ENCODE data around the gene ANTKMT. TPM values are rescaled to one million over a fixed set of nuclear protein-coding genes. Genes with fewer than 3 reads are reported as not detected.

ANTKMT gene
- total and polyA plus RNA-seq, 2 of the 8 experiments (the other 6 are each of a cell fraction or from before 2014, with no cell fraction given): 26.5 to 26.6 TPM

DNA sequence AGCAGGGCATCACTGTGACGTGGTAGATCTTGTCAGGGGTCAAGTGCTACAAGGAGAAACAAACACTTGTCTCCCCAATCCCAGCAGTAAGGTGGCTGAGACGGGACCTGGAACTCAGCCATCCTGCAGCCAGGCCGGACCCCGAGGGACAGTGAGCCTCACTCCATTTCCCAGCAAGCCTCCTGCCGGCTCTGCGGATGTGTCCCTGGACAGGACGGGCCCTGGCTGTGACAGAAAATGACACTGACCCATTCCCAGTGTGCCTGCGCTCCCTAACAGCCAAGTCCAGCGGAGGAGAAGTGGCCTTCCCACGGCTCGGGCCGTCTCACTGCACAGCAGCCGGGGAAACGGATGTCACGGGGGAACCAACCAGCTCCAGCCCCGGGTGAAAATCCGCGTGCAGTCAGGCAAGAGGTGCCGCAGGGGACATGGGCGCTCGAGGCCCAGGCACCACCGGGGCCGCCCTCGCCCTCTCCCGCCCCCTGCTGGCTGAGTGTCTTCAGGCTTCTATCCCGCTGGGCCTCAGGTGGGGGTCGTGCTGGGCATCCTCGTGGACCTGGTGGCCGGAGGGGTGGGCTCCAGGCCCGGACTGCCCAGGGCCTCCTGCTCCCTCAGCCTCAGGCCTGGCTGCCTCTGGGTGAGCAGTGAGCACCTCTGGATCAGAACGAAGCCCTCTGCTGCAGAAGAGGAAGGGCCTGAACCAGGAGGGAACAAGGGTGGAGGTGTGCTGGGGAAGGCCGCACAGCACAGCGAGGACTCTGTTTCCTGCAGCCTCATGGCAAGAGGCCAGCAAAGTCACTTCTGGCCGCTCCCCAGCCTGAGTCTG, 12.6 kb downstream of the ANTKMT start:
- Histone ChIP-seq H3K14ac (ENCODE audit: insufficient read length) (no peak overlapping the region), H3K27me3 (replicated peaks in 1 of 4; ENCODE audit: control insufficient read depth in 3 of 4, extremely low read depth in 1 of 4, insufficient read depth in 3 of 4, low read length in 3 of 4) (no peaks in the 10 kb centered on the region), H3K4me1 (replicated peaks in 1 of 4; ENCODE audit: control insufficient read depth in 3 of 4, insufficient read depth in 4 of 4, low read length in 3 of 4) (peaks cover 0 to 2% (median 0%) of the 10 kb centered on the region in 4 experiments; a peak in 2 of 7 replicates), H3K23me2 (ENCODE audit: low read depth, low read length) (peaks cover 3% of the 10 kb centered on the region; the same call in 1 of the 2 replicates), H4K5ac (ENCODE audit: insufficient read length, low read depth, low read length) (no peak overlapping the region), H4K91ac (replicated peaks; ENCODE audit: insufficient read length, low read length) (no peak overlapping the region), H3K18ac (ENCODE audit: extremely low read depth, low read length) (no peak overlapping the region), H3K4ac (replicated peaks; ENCODE audit: insufficient read length, low read depth, low read length) (no peak overlapping the region), H2BK15ac (ENCODE audit: low read length) (no peak overlapping the region), H2AK5ac (ENCODE audit: low read depth, low read length) (no peak overlapping the region), H3K9ac (replicated peaks in 1 of 4; ENCODE audit: extremely low read depth in 1 of 4, low read depth in 3 of 4, low read length in 3 of 4) (no peak overlapping the region), H4K8ac (ENCODE audit: extremely low read depth, insufficient read depth, low read length) (no peak overlapping the region; the same call in none of the 2 replicates), H3K36me3 (ENCODE audit: control insufficient read depth in 2 of 4, insufficient read depth in 4 of 4, low read length in 3 of 4) (peaks cover 0 to 3% (median 2%) of the 10 kb centered on the region in 4 experiments; a peak in 2 of 8 replicates), H4K20me1 (replicated peaks in 1 of 2; ENCODE audit: control insufficient read depth in 1 of 2, insufficient read depth in 2 of 2, low read length in 2 of 2) (peaks cover 2 to 11% of the 10 kb centered on the region in 2 experiments), H2BK5ac (ENCODE audit: low read depth, low read length) (0 out of 2 replicates have a peak overlapping the region, but pooled peaks have one; percentile 60), H3K27ac (ENCODE audit: low read depth, low read length) (no peak overlapping the region), H3K79me2 (ENCODE audit: control insufficient read depth in 1 of 2, insufficient read depth in 2 of 2, low read length in 2 of 2) (no peaks in the 10 kb centered on the region), H3K56ac (replicated peaks; ENCODE audit: insufficient read length, low read depth, low read length) (no peak overlapping the region), H2BK12ac (ENCODE audit: low read depth, low read length) (no peak overlapping the region), H2AFZ (ENCODE audit: low read length) (no peak overlapping the region), H3K9me3 (ENCODE audit: insufficient read depth in 2 of 2, low read depth in 1 of 2, low read length in 1 of 2) (no peaks in the 10 kb centered on the region), H3K4me2 (ENCODE audit: insufficient read depth in 1 of 2, low read depth in 2 of 2, low read length in 2 of 2) (no peak overlapping the region), H3K23ac (ENCODE audit: insufficient read length) (no peak overlapping the region), H3K4me3 (ENCODE audit: extremely low read depth in 1 of 4, insufficient read depth in 2 of 4, low read depth in 3 of 4, low read length in 4 of 4) (no peak overlapping the region), H3K79me1 (ENCODE audit: low read depth, low read length) (no peaks in the 10 kb centered on the region), H2BK20ac (ENCODE audit: low read length) (no peak overlapping the region), H2BK120ac (replicated peaks; ENCODE audit: low read depth, low read length) (no peak overlapping the region)
- CTCF ChIA-PET (ENCODE audit: partially characterized antibody): interaction anchor here (0.7 to 35.8 kb wide), 10 partner anchors 3 to 378 kb away, joined by 3 to 977 read pairs (median 9); partner anchors contain the start of genes ANTKMT, CCDC78, CHTF18 and CIAO3
- WGBS, 2 experiments (ENCODE audit: extremely low coverage in 1 of 2, insufficient coverage in 1 of 2, insufficient read length in 1 of 2, insufficient replicate concordance in 2 of 2, low coverage in 1 of 2, low lambda C conversion rate in 2 of 2, missing lambda C conversion rate in 1 of 2): 88% methylated on average over 27 of the region's 34 CpGs; no CpG with 5 or more reads in 1 of the 2 experiments
- TF ChIP-seq BRCA1 (IDR thresholded peaks at IDR 0.05; ENCODE audit: low read depth, low read length) (no peak), RAD21 (IDR thresholded peaks at IDR 0.05 in 1 of 2, conservative IDR thresholded peaks at IDR 0.05 in 1 of 2; ENCODE audit: low read depth in 2 of 2, low read length in 2 of 2) (peak; percentile 25 to 37; a peak in 3 of 4 replicates), CHD1 (IDR thresholded peaks at IDR 0.05; ENCODE audit: low read depth, low read length) (no peak), SUZ12 (IDR thresholded peaks at IDR 0.05; ENCODE audit: low read length) (no peak), JUN (IDR thresholded peaks at IDR 0.05; ENCODE audit: low read depth, low read length) (no peak)
- TF ChIP-seq, protein P1, sequence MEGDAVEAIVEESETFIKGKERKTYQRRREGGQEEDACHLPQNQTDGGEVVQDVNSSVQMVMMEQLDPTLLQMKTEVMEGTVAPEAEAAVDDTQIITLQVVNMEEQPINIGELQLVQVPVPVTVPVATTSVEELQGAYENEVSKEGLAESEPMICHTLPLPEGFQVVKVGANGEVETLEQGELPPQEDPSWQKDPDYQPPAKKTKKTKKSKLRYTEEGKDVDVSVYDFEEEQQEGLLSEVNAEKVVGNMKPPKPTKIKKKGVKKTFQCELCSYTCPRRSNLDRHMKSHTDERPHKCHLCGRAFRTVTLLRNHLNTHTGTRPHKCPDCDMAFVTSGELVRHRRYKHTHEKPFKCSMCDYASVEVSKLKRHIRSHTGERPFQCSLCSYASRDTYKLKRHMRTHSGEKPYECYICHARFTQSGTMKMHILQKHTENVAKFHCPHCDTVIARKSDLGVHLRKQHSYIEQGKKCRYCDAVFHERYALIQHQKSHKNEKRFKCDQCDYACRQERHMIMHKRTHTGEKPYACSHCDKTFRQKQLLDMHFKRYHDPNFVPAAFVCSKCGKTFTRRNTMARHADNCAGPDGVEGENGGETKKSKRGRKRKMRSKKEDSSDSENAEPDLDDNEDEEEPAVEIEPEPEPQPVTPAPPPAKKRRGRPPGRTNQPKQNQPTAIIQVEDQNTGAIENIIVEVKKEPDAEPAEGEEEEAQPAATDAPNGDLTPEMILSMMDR (IDR thresholded peaks at IDR 0.05; ENCODE audit: control extremely low read depth in 1 of 3, insufficient read depth in 1 of 3, low read depth in 1 of 3, low read length in 3 of 3): peak in 2 of 3 experiments; percentile 65 to 68; a peak in 3 of 4 replicates
- peak in 1 of 2 experiments; percentile 84 for DNase-seq (ENCODE audit: low read depth in 1 of 2, low spot score in 2 of 2)
- no peak for FAIRE-seq
- POLR2A ChIA-PET (ENCODE audit: partially characterized antibody): interaction anchor here (1.0 to 23.0 kb wide), 3 partner anchors 17 to 47 kb away, joined by 3 to 353 read pairs (median 5); partner anchors contain the start of genes ANTKMT, CCDC78, HAGHL and METRN
